Neuronal stem cell (in vitro differentiated cells): ENCODE measurements around the gene KNSTRN.

Experiments used
- DNase-seq: peaks from one replicate; pipeline ENCODE4 v3.0.0-alpha.2; 2013; ENCODE audit warnings: low spot score
- H2AFZ ChIP-seq: one replicate; pipeline ENCODE4 v1.6.1; 2013; ENCODE audit warnings: mild to moderate bottlenecking, low read length, inconsistent platforms
- H2AK5ac ChIP-seq: 2 replicates; pipeline ENCODE4 v1.6.1; 2013; ENCODE audit warnings: low read depth, mild to moderate bottlenecking, inconsistent platforms, low read length, moderate library complexity, mixed read lengths
- H2BK120ac ChIP-seq: 2 replicates; pipeline ENCODE4 v1.6.1; 2013; ENCODE audit warnings: low read depth, mild to moderate bottlenecking, inconsistent platforms, low read length, moderate library complexity, mixed read lengths
- H2BK12ac ChIP-seq: one replicate; pipeline ENCODE4 v1.6.1; 2013; ENCODE audit warnings: low read length, inconsistent platforms
- H2BK15ac ChIP-seq: 2 replicates; pipeline ENCODE4 v1.6.1; 2013; ENCODE audit warnings: mild to moderate bottlenecking, low read length, inconsistent platforms, mixed read lengths
- H2BK5ac ChIP-seq: one replicate; pipeline ENCODE4 v1.6.1; 2013; ENCODE audit warnings: inconsistent platforms, mild to moderate bottlenecking, low read length, moderate library complexity
- H3K14ac ChIP-seq: one replicate; pipeline ENCODE4 v1.6.1; 2013; ENCODE audit warnings: low read length, inconsistent platforms
- H3K18ac ChIP-seq: 2 replicates; pipeline ENCODE4 v1.6.1; 2013; ENCODE audit warnings: low read length, inconsistent platforms
- H3K23ac ChIP-seq: 2 replicates; pipeline ENCODE4 v1.6.1; 2013; ENCODE audit warnings: low read depth, mild to moderate bottlenecking, mixed read lengths, low read length, inconsistent platforms; ENCODE audit not compliant: poor library complexity
- H3K27ac ChIP-seq: replicated peaks from 3 replicates; pipeline ENCODE4 v1.5.1; 2013; ENCODE audit warnings: low read length, inconsistent platforms
- H3K27me3 ChIP-seq, 3 experiments: 2 replicates each; pipeline ENCODE4 v1.6.1; 2013; ENCODE audit warnings: low read length in 3 of 3, mild to moderate bottlenecking in 2 of 3, inconsistent platforms in 1 of 3, low read depth in 1 of 3, mixed read lengths in 1 of 3, moderate library complexity in 1 of 3; ENCODE audit not compliant: control insufficient read depth in 3 of 3, insufficient read depth in 3 of 3
- H3K36me3 ChIP-seq, 2 donors: replicated peaks in 1 of 2; 2 replicates each; pipeline ENCODE4 v1.6.1; 2013; ENCODE audit warnings: low read length in 2 of 2; ENCODE audit not compliant: control insufficient read depth in 2 of 2, insufficient read depth in 2 of 2
- H3K4ac ChIP-seq: 2 replicates; pipeline ENCODE4 v1.6.1; 2013; ENCODE audit warnings: inconsistent platforms, mild to moderate bottlenecking, low read length, moderate library complexity
- H3K4me1 ChIP-seq, 2 donors: 1 replicate in 1 of 2; 2 replicates in 1 of 2; pipeline ENCODE4 v1.6.1; 2013; ENCODE audit warnings: low read length in 2 of 2, low read depth in 1 of 2; ENCODE audit not compliant: control insufficient read depth in 2 of 2, insufficient read depth in 1 of 2
- H3K4me2 ChIP-seq: one replicate; pipeline ENCODE4 v1.6.1; 2013; ENCODE audit warnings: mild to moderate bottlenecking, low read length, inconsistent platforms; ENCODE audit not compliant: insufficient read depth, poor library complexity, severe bottlenecking
- H3K4me3 ChIP-seq, 2 donors: 2 replicates each; pipeline ENCODE4 v1.5.1; 2013; ENCODE audit warnings: low read length in 2 of 2, mild to moderate bottlenecking in 2 of 2, inconsistent platforms in 1 of 2, moderate library complexity in 1 of 2
- H3K79me1 ChIP-seq: one replicate; pipeline ENCODE4 v1.6.1; 2013; ENCODE audit warnings: low read depth, mild to moderate bottlenecking, inconsistent platforms, low read length, moderate library complexity
- H3K9ac ChIP-seq: one replicate; pipeline ENCODE4 v1.6.1; 2013; ENCODE audit warnings: mild to moderate bottlenecking, low read depth, low read length, inconsistent platforms; ENCODE audit not compliant: poor library complexity
- H3K9me3 ChIP-seq, 2 donors: replicated peaks in 1 of 2; 2 replicates each; pipeline versions ENCODE3 to v1.6.1; 2013; ENCODE audit warnings: low read length in 2 of 2, mild to moderate bottlenecking in 2 of 2, inconsistent platforms in 1 of 2, low read depth in 1 of 2, mixed read lengths in 1 of 2, moderate library complexity in 1 of 2; ENCODE audit not compliant: control insufficient read depth in 2 of 2, insufficient read depth in 1 of 2
- H4K8ac ChIP-seq: one replicate; pipeline ENCODE4 v1.6.1; 2013; ENCODE audit warnings: low read depth, mild to moderate bottlenecking, inconsistent platforms, low read length, moderate library complexity
- H4K91ac ChIP-seq: one replicate; pipeline ENCODE4 v1.6.1; 2013; ENCODE audit warnings: low read length, low read depth, mild to moderate bottlenecking, inconsistent platforms; ENCODE audit not compliant: poor library complexity
- WGBS, 2 donors: extraction: QIAGEN DNeasy Blood & Tissue Kit; methylation state at CpG; one replicate each; pipeline ENCODE4 v1.1.7; 2013; ENCODE audit warnings: missing lambda C conversion rate in 2 of 2, mixed read lengths in 1 of 2; ENCODE audit not compliant: insufficient read length in 2 of 2, insufficient replicate concordance in 1 of 2; ENCODE audit errors: extremely low coverage in 2 of 2; 5-methylcytosine and 5-hydroxymethylcytosine counted together

Gene KNSTRN

GRCh38 chr15:40397688-40398412 is 15.3 kb downstream of the KNSTRN start:
- H2BK12ac ChIP-seq = no peak overlapping the region
- no peak overlapping the region for H3K27ac ChIP-seq
- H3K9me3 ChIP-seq = no peaks in the 10 kb centered on the region
- H2BK120ac ChIP-seq = no peak overlapping the region
- H3K4me2 ChIP-seq = no peak overlapping the region
- H4K8ac ChIP-seq = no peak overlapping the region
- H3K9ac ChIP-seq = no peak overlapping the region
- no peak for DNase-seq
- no peak overlapping the region for H3K14ac ChIP-seq
- no peak overlapping the region for H2BK5ac ChIP-seq
- no CpG with 5 or more reads among the region's 8 CpGs for WGBS, 2 donors
- no peaks in the 10 kb centered on the region for H3K79me1 ChIP-seq
- no peak overlapping the region for H2AK5ac ChIP-seq
- no peak overlapping the region for H3K4me3 ChIP-seq
- no peak overlapping the region for H3K18ac ChIP-seq
- no peak overlapping the region for H2BK15ac ChIP-seq
- no peak overlapping the region for H3K23ac ChIP-seq
- no peaks in the 10 kb centered on the region for H3K4me1 ChIP-seq
- no peak overlapping the region for H4K91ac ChIP-seq
- no peak overlapping the region for H3K4ac ChIP-seq
- no peak overlapping the region for H2AFZ ChIP-seq
- H3K27me3 ChIP-seq = no peaks in the 10 kb centered on the region
- peaks cover 11 to 26% of the 10 kb centered on the region in 2 donors for H3K36me3 ChIP-seq

- Histone ChIP-seq H3K27me3 (no peaks in the 10 kb centered on the region), H2BK12ac (no peak overlapping the region), H3K18ac (no peak overlapping the region), H3K79me1 (no peaks in the 10 kb centered on the region), H2AFZ (no peak overlapping the region), H2AK5ac (no peak overlapping the region), H3K9me3 (no peaks in the 10 kb centered on the region), H3K9ac (no peak overlapping the region), H3K36me3 (peaks cover 7 to 20% of the 10 kb centered on the region in 2 donors), H3K27ac (no peak overlapping the region), H3K4me1 (no peaks in the 10 kb centered on the region), H3K14ac (no peak overlapping the region), H3K4ac (no peak overlapping the region), H2BK15ac (no peak overlapping the region), H4K8ac (no peak overlapping the region), H3K4me2 (no peak overlapping the region), H3K23ac (no peak overlapping the region), H4K91ac (no peak overlapping the region), H2BK5ac (no peak overlapping the region), H3K4me3 (no peak overlapping the region), H2BK120ac (no peak overlapping the region)
- DNase-seq = no peak
- no CpG with 5 or more reads among the region's 4 CpGs for WGBS, 2 donors
Measured at GRCh38 chr15:40398413-40398873, 15.9 kb downstream of the KNSTRN start.

GRCh38 chr15:40399370-40399769 is 16.8 kb downstream of the KNSTRN start:
- WGBS, 2 donors = no CpG with 5 or more reads among the region's 7 CpGs
- H3K9me3 ChIP-seq = no peaks in the 10 kb centered on the region
- no peak overlapping the region for H4K8ac ChIP-seq
- no peak overlapping the region for H3K14ac ChIP-seq
- no peak overlapping the region for H3K23ac ChIP-seq
- no peak overlapping the region for H2AK5ac ChIP-seq
- no peak overlapping the region for H3K27ac ChIP-seq
- H3K4me1 ChIP-seq = no peaks in the 10 kb centered on the region
- no peak overlapping the region for H3K4me3 ChIP-seq
- no peak overlapping the region for H3K9ac ChIP-seq
- H2BK12ac ChIP-seq = no peak overlapping the region
- H2BK5ac ChIP-seq = no peak overlapping the region
- no peak overlapping the region for H4K91ac ChIP-seq
- H3K18ac ChIP-seq = no peak overlapping the region
- H2AFZ ChIP-seq = no peak overlapping the region
- H3K27me3 ChIP-seq = no peaks in the 10 kb centered on the region
- no peaks in the 10 kb centered on the region for H3K79me1 ChIP-seq
- H2BK120ac ChIP-seq = no peak overlapping the region
- H3K36me3 ChIP-seq = peaks cover 2 to 10% of the 10 kb centered on the region in 2 donors
- no peak overlapping the region for H3K4ac ChIP-seq
- H3K4me2 ChIP-seq = no peak overlapping the region
- no peak overlapping the region for H2BK15ac ChIP-seq
- DNase-seq = no peak

GRCh38 chr15:40405501-40406381 is 23.2 kb downstream of the KNSTRN start, which contains the start of gene IVD:
Gene IVD (plus strand): TSS chr15:40405795. CDS start chr15:40405828, 33 bp downstream.
- peak within 1 kb of the TSS; percentile 93 for H2AFZ ChIP-seq
- peak within 1 kb of the TSS; percentile 78 for H3K14ac ChIP-seq
- peak within 1 kb of the TSS; percentile 70 for H2AK5ac ChIP-seq
- no peak within 1 kb of the TSS for H4K8ac ChIP-seq
- H3K27me3 ChIP-seq = no peaks in the 10 kb centered on the region
- H2BK5ac ChIP-seq = no peak within 1 kb of the TSS
- H3K79me1 ChIP-seq = peaks cover 5% of the 10 kb centered on the region
- H3K9ac ChIP-seq = peak within 1 kb of the TSS; percentile 97
- peak within 1 kb of the TSS; percentile 92 to 98 for H3K4me3 ChIP-seq
- peak within 1 kb of the TSS; percentile 55 for H3K27ac ChIP-seq
- peak within 1 kb of the TSS; percentile 97 for H3K18ac ChIP-seq
- DNase-seq = peak; percentile 90
- WGBS, 2 donors = no CpG with 5 or more reads among the region's 54 CpGs
- H2BK15ac ChIP-seq = peak within 1 kb of the TSS; percentile 22
- H3K4me2 ChIP-seq = peak within 1 kb of the TSS; percentile 88
- H3K4me1 ChIP-seq = peaks cover 1 to 6% of the 10 kb centered on the region in 2 donors
- H3K9me3 ChIP-seq = no peaks in the 10 kb centered on the region
- no peak within 1 kb of the TSS for H4K91ac ChIP-seq
- H2BK120ac ChIP-seq = no peak within 1 kb of the TSS
- no peak within 1 kb of the TSS for H2BK12ac ChIP-seq
- H3K23ac ChIP-seq = peak within 1 kb of the TSS; percentile 95
- peaks cover 16 to 35% of the 10 kb centered on the region in 2 donors for H3K36me3 ChIP-seq
- H3K4ac ChIP-seq = peak within 1 kb of the TSS; percentile 18
